ENCODE results near the gene MKX.

The MKX gene

GRCh38 chr10:27745732-27746396 is at the start of gene MKX:
TSS of gene MKX (minus strand) at chr10:27745819. CDS start at chr10:27743415, 2,404 bp downstream.
- DNase-seq, result peak; percentile 37 to 40

- no peak for DNase-seq
Observed at GRCh38 chr10:27794157-27794556, 48.5 kb upstream of the MKX start.

GRCh38 chr10:27792216-27792615 is 46.6 kb upstream of the MKX start:
- no peak for DNase-seq

GRCh38 chr10:27784272-27784671 is 38.7 kb upstream of the MKX start:
- no peak for DNase-seq

- peak; percentile 17 for DNase-seq
Observed at GRCh38 chr10:27783660-27784059, 38.0 kb upstream of the MKX start.

- DNase-seq, result no peak
Observed at GRCh38 chr10:27779462-27780015, 33.9 kb upstream of the MKX start.

GRCh38 chr10:27774831-27775230 is 29.2 kb upstream of the MKX start:
- DNase-seq, result no peak

GRCh38 chr10:27771231-27771630 is 25.6 kb upstream of the MKX start:
- DNase-seq, result peak; percentile 20 to 25

GRCh38 chr10:27770181-27770580 is 24.6 kb upstream of the MKX start:
- DNase-seq, result no peak

GRCh38 chr10:27760867-27761266 is 15.2 kb upstream of the MKX start:
- DNase-seq, result no peak

GRCh38 chr10:27759483-27760272 is 14.1 kb upstream of the MKX start:
- DNase-seq, result no peak

GRCh38 chr10:27752673-27753237 is 7.1 kb upstream of the MKX start:
- DNase-seq, result no peak

GRCh38 chr10:27748601-27749000 is 3.0 kb upstream of the MKX start:
- DNase-seq, result no peak

- no peak for DNase-seq
Observed at GRCh38 chr10:27747096-27747451, 1.5 kb upstream of the MKX start.

- DNase-seq, result peak; percentile 32 to 42
Observed at GRCh38 chr10:27746397-27747095, 927 bp upstream of the MKX start.

- peak; percentile 22 to 26 for DNase-seq
Observed at GRCh38 chr10:27744802-27745731, 552 bp downstream of the MKX start.

GRCh38 chr10:27743877-27744801 is 1.5 kb downstream of the MKX start:
- peak; percentile 21 to 34 for DNase-seq

GRCh38 chr10:27743012-27743876 is 2.4 kb downstream of the MKX start:
- peak; percentile 40 to 47 for DNase-seq

GRCh38 chr10:27742195-27743011 is 3.2 kb downstream of the MKX start:
- DNase-seq, result peak; percentile 84 to 87
